Tibial nerve (tissue), 4 donors: Measurements from ENCODE around the gene OBSCN. TPM values are rescaled to one million over a fixed set of nuclear protein-coding genes. Genes with fewer than 3 reads are reported as not detected.

Experiments used
- DNase-seq, 2 donors: peaks; one replicate each; pipeline ENCODE4 v3.0.0-alpha.2; 2019; ENCODE audit warnings: low spot score in 2 of 2
- H3K27ac ChIP-seq, 4 donors: fragments of 200-600 bp; sonication (generic) in 3 of 4; one replicate each; pipeline ENCODE4 v1.5.1; 2017 to 2019; ENCODE audit warnings: mild to moderate bottlenecking in 1 of 4
- H3K27me3 ChIP-seq, 2 donors: fragments of 200-600 bp; sonication (generic) in 1 of 2; one replicate each; pipeline versions ENCODE4 v1.5.1 to v1.6.0; 2017 to 2019
- H3K36me3 ChIP-seq, 3 donors: fragments of 200-600 bp; sonication (generic); one replicate each; pipeline ENCODE4 v1.5.1; 2018 to 2019
- H3K4me1 ChIP-seq, 4 donors: fragments of 200-600 bp; sonication (generic) in 3 of 4; one replicate each; pipeline ENCODE4 v1.5.1; 2017 to 2019
- H3K4me3 ChIP-seq, 4 donors: fragments of 200-600 bp; sonication (generic) in 3 of 4; one replicate each; pipeline ENCODE4 v1.5.1; 2017 to 2019; ENCODE audit warnings: mild to moderate bottlenecking in 1 of 4, moderate library complexity in 1 of 4
- H3K9me3 ChIP-seq, 4 donors: fragments of 200-600 bp; sonication (generic) in 3 of 4; one replicate each; pipeline ENCODE4 v1.5.1; 2017 to 2019
- CTCF ChIP-seq, 5 experiments: fragments of 200-600 bp in 3 of 5; fragments of 450-650 bp in 2 of 5; sonication (generic) in 3 of 5; IDR thresholded peaks; one replicate each; pipeline ENCODE4 v1.5.1; 2016 to 2019; ENCODE audit warnings: antibody characterized with exemption in 5 of 5, mild to moderate bottlenecking in 3 of 5, moderate library complexity in 2 of 5
- EP300 ChIP-seq, 2 donors: sonication (generic); formaldehyde crosslinking; IDR thresholded peaks; one replicate each; pipeline ENCODE4 v1.6.1; 2017; ENCODE audit warnings: antibody characterized with exemption in 2 of 2, mild to moderate bottlenecking in 1 of 2
- POLR2A ChIP-seq, 2 donors: fragments of 450-650 bp; IDR thresholded peaks; one replicate each; pipeline ENCODE4 v1.6.1; 2017; ENCODE audit warnings: antibody characterized with exemption in 2 of 2, mild to moderate bottlenecking in 2 of 2, moderate library complexity in 2 of 2
- WGBS, 2 donors: methylation state at CpG; one replicate each; pipeline ENCODE4 v1.1.5; 2018; 5-methylcytosine and 5-hydroxymethylcytosine counted together
- total RNA-seq, 4 donors: library from RNA; depleted of rRNA; stranded (reverse); fragments of >200 nt; gene quantifications; one replicate each; pipeline ENCODE4 v1.1.0, GENCODE V29; 2016

OBSCN gene
- total RNA-seq, 4 donors from 2014 or later, result 8.5 to 22.6 (median 19.0) TPM

- Histone ChIP-seq H3K9me3 (no peaks in the 10 kb centered on the region), H3K27me3 (no peaks in the 10 kb centered on the region), H3K4me1 (peaks cover 0 to 38% (median 26%) of the 10 kb centered on the region in 4 donors), H3K36me3 (peaks cover 0 to 54% (median 8%) of the 10 kb centered on the region in 3 donors), H3K4me3 (no peak overlapping the region), H3K27ac (no peak overlapping the region)
- DNase-seq, result no peak
- 81 to 87% methylated on average over 5 of the region's 5 CpGs for WGBS, 2 donors
- no peak for TF ChIP-seq CTCF (IDR thresholded peaks at IDR 0.05)
- no peak for TF ChIP-seq EP300 (IDR thresholded peaks at IDR 0.05)
- TF ChIP-seq POLR2A (IDR thresholded peaks at IDR 0.05), result no peak
Observed at GRCh38 chr1:228402641-228403025, 194.8 kb downstream of the OBSCN start.

- H3K27me3 ChIP-seq, result no peaks in the 10 kb centered on the region
- H3K4me3 ChIP-seq, result no peak overlapping the region
- no peak for DNase-seq
- 91 to 94% methylated on average over 9 of the region's 9 CpGs for WGBS, 2 donors
- peaks cover 0 to 48% (median 5%) of the 10 kb centered on the region in 3 donors for H3K36me3 ChIP-seq
- peaks cover 0 to 44% (median 30%) of the 10 kb centered on the region in 4 donors for H3K4me1 ChIP-seq
- TF ChIP-seq EP300 (IDR thresholded peaks at IDR 0.05) (no peak), POLR2A (IDR thresholded peaks at IDR 0.05) (no peak), CTCF (IDR thresholded peaks at IDR 0.05) (no peak)
- no peak overlapping the region for H3K27ac ChIP-seq
- no peaks in the 10 kb centered on the region for H3K9me3 ChIP-seq
Observed at GRCh38 chr1:228403231-228403631, 195.4 kb downstream of the OBSCN start.

GRCh38 chr1:228404107-228404720 lies 196.4 kb downstream of the OBSCN start:
- H3K4me1 ChIP-seq, result peaks cover 0 to 54% (median 30%) of the 10 kb centered on the region in 4 donors
- H3K36me3 ChIP-seq, result peaks cover 0 to 38% (median 0%) of the 10 kb centered on the region in 3 donors
- H3K4me3 ChIP-seq, result no peak overlapping the region
- no peak for DNase-seq
- no peaks in the 10 kb centered on the region for H3K9me3 ChIP-seq
- H3K27me3 ChIP-seq, result no peaks in the 10 kb centered on the region
- H3K27ac ChIP-seq, result no peak overlapping the region
- TF ChIP-seq EP300 (IDR thresholded peaks at IDR 0.05) (no peak), CTCF (IDR thresholded peaks at IDR 0.05) (no peak), POLR2A (IDR thresholded peaks at IDR 0.05) (no peak)
- 70 to 87% methylated on average over 3 of the region's 3 CpGs for WGBS, 2 donors

GRCh38 chr1:228405200-228405978 lies 197.5 kb downstream of the OBSCN start:
- H3K27ac ChIP-seq, result peak overlapping the region in 2 of 4 donors; percentile 89
- H3K4me1 ChIP-seq, result peaks cover 0 to 66% (median 30%) of the 10 kb centered on the region in 4 donors
- no peaks in the 10 kb centered on the region for H3K9me3 ChIP-seq
- 27 to 32% methylated on average over 11 of the region's 11 CpGs for WGBS, 2 donors
- peaks cover 0 to 31% (median 0%) of the 10 kb centered on the region in 3 donors for H3K36me3 ChIP-seq
- H3K4me3 ChIP-seq, result peak overlapping the region; percentile 85 to 93 (median 92)
- no peaks in the 10 kb centered on the region for H3K27me3 ChIP-seq
- no peak for TF ChIP-seq CTCF (IDR thresholded peaks at IDR 0.05)
- TF ChIP-seq EP300 (IDR thresholded peaks at IDR 0.05), result no peak
- TF ChIP-seq POLR2A (IDR thresholded peaks at IDR 0.05), result no peak
- no peak for DNase-seq

GRCh38 chr1:228405979-228406228 lies 198.1 kb downstream of the OBSCN start:
- 0% methylated on average over 4 to 17 of the region's 21 CpGs for WGBS, 2 donors
- peaks cover 0 to 66% (median 30%) of the 10 kb centered on the region in 4 donors for H3K4me1 ChIP-seq
- DNase-seq, result no peak

More at GRCh38 chr1:228405979-228406228, 198.1 kb downstream of the OBSCN start:
- Histone ChIP-seq H3K27me3 (no peaks in the 10 kb centered on the region), H3K9me3 (no peaks in the 10 kb centered on the region), H3K27ac (peak overlapping the region in 2 of 4 donors; percentile 89), H3K36me3 (peaks cover 0 to 31% (median 0%) of the 10 kb centered on the region in 3 donors), H3K4me3 (peak overlapping the region; percentile 85 to 93 (median 92))
- TF ChIP-seq EP300 (IDR thresholded peaks at IDR 0.05) (no peak), POLR2A (IDR thresholded peaks at IDR 0.05) (no peak), CTCF (IDR thresholded peaks at IDR 0.05) (no peak)
